ENCODE data around the gene HSD11B2. TPM values are rescaled to one million over a fixed set of nuclear protein-coding genes. Genes with fewer than 3 reads are reported as not detected.

HSD11B2 gene
- total RNA-seq, 2 experiments from 2014 or later, result 0.86 to 1.1 TPM

GRCh38 chr16:67398546-67399217, 32.2 kb upstream of the HSD11B2 start:
- no peaks in the 10 kb centered on the region for H3K36me3 Mint-ChIP-seq (ENCODE audit: low read depth)
- CTCF ChIA-PET, result interaction anchor here (0.7 to 3.1 kb wide), 12 partner anchors 27 to 175 kb away, joined by 3 to 19 read pairs (median 5); partner anchors contain the start of genes KCTD19 and LRRC36
- H3K27ac Mint-ChIP-seq, result no peak overlapping the region
- H3K9me3 Mint-ChIP-seq, result no peaks in the 10 kb centered on the region
- H3K27me3 Mint-ChIP-seq (ENCODE audit: low read depth), result peaks cover 20% of the 10 kb centered on the region
- H3K4me1 Mint-ChIP-seq (ENCODE audit: low read depth), result peaks cover 7% of the 10 kb centered on the region
- DNase-seq, result no peak
- H3K4me3 Mint-ChIP-seq, result no peak overlapping the region
- intact Hi-C loops (cut with micrococcal nuclease), result loop anchor here (1.0 to 10.0 kb wide), 4 partner anchors 49 to 244 kb away; partner anchors contain the start of genes B3GNT9, FBXL8, PLEKHG4 and TRADD

DNA sequence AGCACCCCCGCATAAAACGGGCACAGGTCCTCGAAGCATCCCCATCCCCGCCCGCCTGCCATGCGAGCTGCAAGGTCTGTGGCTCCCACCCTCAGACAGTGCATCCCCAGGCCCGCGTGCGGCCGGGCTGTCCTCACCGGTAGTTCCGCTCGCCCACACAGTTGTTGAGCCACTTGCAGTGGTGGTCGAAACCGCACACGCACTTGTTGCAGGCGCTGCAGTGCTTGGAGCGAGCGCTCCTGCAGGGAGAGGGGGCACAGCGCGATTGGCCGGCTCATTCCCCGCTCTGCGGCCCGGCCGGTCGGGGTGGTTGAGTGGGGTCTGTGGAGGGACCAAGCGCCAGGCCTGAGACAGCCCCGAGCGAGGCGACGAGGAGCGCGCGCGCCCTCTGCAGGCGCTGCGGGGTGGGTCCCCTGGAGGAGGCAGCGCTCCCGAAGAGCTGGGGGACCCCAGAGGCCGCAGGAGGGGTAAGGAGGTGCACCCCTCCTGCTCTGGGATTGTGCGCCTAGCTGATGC, 31.6 kb upstream of the HSD11B2 start:
- Mint-ChIP-seq H3K36me3 (ENCODE audit: low read depth) (no peaks in the 10 kb centered on the region), H3K27me3 (ENCODE audit: low read depth) (peaks cover 14% of the 10 kb centered on the region), H3K27ac (no peak overlapping the region), H3K4me3 (no peak overlapping the region), H3K4me1 (ENCODE audit: low read depth) (peaks cover 4% of the 10 kb centered on the region), H3K9me3 (no peaks in the 10 kb centered on the region)
- peak; percentile 59 for DNase-seq
- CTCF ChIA-PET, result interaction anchor here (0.5 to 3.1 kb wide), 34 partner anchors 9 to 176 kb away, joined by 3 to 19 read pairs (median 4); partner anchors contain the start of genes FHOD1, KCTD19, LRRC36 and TMEM208
- intact Hi-C loops (cut with micrococcal nuclease), result loop anchor here (1.0 to 10.0 kb wide), 4 partner anchors 50 to 244 kb away; partner anchors contain the start of genes B3GNT9, FBXL8, PLEKHG4 and TRADD

- Mint-ChIP-seq H3K36me3 (ENCODE audit: low read depth) (no peaks in the 10 kb centered on the region), H3K4me1 (ENCODE audit: low read depth) (peaks cover 3% of the 10 kb centered on the region), H3K9me3 (no peaks in the 10 kb centered on the region), H3K4me3 (no peak overlapping the region), H3K27me3 (ENCODE audit: low read depth) (peaks cover 10% of the 10 kb centered on the region), H3K27ac (no peak overlapping the region)
- CTCF ChIA-PET, result interaction anchor here (0.5 to 3.1 kb wide), 34 partner anchors 9 to 177 kb away, joined by 3 to 19 read pairs (median 4); partner anchors contain the start of genes FHOD1, KCTD19, LRRC36 and TMEM208
- no peak for DNase-seq
- intact Hi-C loops (cut with micrococcal nuclease), result loop anchor here (1.0 to 10.0 kb wide), 4 partner anchors 51 to 245 kb away; partner anchors contain the start of genes B3GNT9, FBXL8, PLEKHG4 and TRADD
These were observed 30.9 kb upstream of the HSD11B2 start for GRCh38 chr16:67399749-67400704.

DNA sequence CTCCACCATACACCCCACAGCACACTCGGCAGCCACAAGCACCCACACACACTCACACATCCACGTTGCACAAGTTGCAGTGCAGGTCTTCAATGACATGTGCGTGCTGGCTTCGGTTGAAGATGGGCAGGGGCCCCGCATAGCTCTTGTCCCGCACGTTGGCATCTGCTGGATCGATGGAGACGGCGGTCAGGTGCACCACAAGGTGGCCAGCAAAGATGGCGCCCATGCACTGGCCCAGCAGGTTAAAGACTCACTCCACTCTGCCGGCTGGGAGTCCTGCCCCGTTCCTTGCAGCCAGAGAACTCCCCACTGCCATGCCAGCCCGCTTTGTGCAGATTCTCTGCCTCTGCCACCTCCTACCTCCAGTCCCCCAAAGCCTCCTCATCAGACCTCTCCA, 30.0 kb upstream of the HSD11B2 start:
- intact Hi-C loops (cut with micrococcal nuclease), result no loop called here
- CTCF ChIA-PET, result interaction anchor here (0.7 to 3.1 kb wide), 4 partner anchors 36 to 119 kb away, joined by 3 to 16 read pairs (median 6); partner anchors contain the start of genes KCTD19 and LRRC36
- Mint-ChIP-seq H3K36me3 (ENCODE audit: low read depth) (no peaks in the 10 kb centered on the region), H3K9me3 (no peaks in the 10 kb centered on the region), H3K27me3 (ENCODE audit: low read depth) (peaks cover 2% of the 10 kb centered on the region), H3K27ac (no peak overlapping the region), H3K4me3 (no peak overlapping the region), H3K4me1 (ENCODE audit: low read depth) (no peaks in the 10 kb centered on the region)
- DNase-seq, result no peak

- Mint-ChIP-seq H3K9me3 (no peaks in the 10 kb centered on the region), H3K4me3 (no peak overlapping the region), H3K27ac (no peak overlapping the region), H3K4me1 (ENCODE audit: low read depth) (no peaks in the 10 kb centered on the region), H3K36me3 (ENCODE audit: low read depth) (no peaks in the 10 kb centered on the region), H3K27me3 (ENCODE audit: low read depth) (peaks cover 4% of the 10 kb centered on the region)
- CTCF ChIA-PET, result interaction anchor here (0.7 kb wide), 1 partner anchor 455 kb away, joined by 3 read pairs; no protein-coding TSS in a partner anchor
- intact Hi-C loops (cut with micrococcal nuclease), result no loop called here
- no peak for DNase-seq
These were observed 26.9 kb upstream of the HSD11B2 start for GRCh38 chr16:67403976-67404555.

DNA sequence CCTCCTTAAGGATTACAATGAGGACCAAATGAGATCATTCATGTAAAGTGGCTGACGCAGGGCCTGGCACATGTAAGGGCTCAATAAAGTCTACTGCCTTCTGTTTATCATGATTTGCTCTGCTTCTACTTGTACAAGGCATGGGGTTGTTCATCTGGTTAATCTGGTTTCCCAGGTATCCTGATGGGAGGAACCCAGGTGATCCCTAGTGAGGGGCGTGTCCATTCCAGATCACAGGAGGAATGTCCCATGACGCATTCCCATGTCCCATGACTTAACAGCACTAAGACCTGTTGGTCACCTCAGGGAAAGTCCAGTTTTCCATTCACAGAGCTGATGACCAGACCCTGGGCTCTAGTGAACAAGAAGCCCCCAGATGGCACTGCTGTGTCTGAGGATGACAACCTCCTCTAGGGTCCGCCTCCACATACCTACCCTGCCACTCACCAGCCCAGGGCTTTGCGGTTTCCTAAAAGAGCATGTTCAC, 26.1 kb upstream of the HSD11B2 start:
- H3K9me3 Mint-ChIP-seq, result no peaks in the 10 kb centered on the region
- H3K4me1 Mint-ChIP-seq (ENCODE audit: low read depth), result no peaks in the 10 kb centered on the region
- no peak overlapping the region for H3K4me3 Mint-ChIP-seq
- no peaks in the 10 kb centered on the region for H3K36me3 Mint-ChIP-seq (ENCODE audit: low read depth)
- peaks cover 4% of the 10 kb centered on the region for H3K27me3 Mint-ChIP-seq (ENCODE audit: low read depth)
- no peak for DNase-seq
- H3K27ac Mint-ChIP-seq, result no peak overlapping the region
- CTCF ChIA-PET, result no interaction called here
- intact Hi-C loops (cut with micrococcal nuclease), result no loop called here

GRCh38 chr16:67405336-67405735, 25.6 kb upstream of the HSD11B2 start:
- H3K27me3 Mint-ChIP-seq (ENCODE audit: low read depth), result peaks cover 4% of the 10 kb centered on the region
- no peaks in the 10 kb centered on the region for H3K4me1 Mint-ChIP-seq (ENCODE audit: low read depth)
- no peaks in the 10 kb centered on the region for H3K36me3 Mint-ChIP-seq (ENCODE audit: low read depth)
- intact Hi-C loops (cut with micrococcal nuclease), result no loop called here
- no peaks in the 10 kb centered on the region for H3K9me3 Mint-ChIP-seq
- CTCF ChIA-PET, result no interaction called here
- no peak for DNase-seq
- no peak overlapping the region for H3K4me3 Mint-ChIP-seq
- H3K27ac Mint-ChIP-seq, result no peak overlapping the region

GRCh38 chr16:67406111-67406971, 24.6 kb upstream of the HSD11B2 start:
- CTCF ChIA-PET, result interaction anchor here (1.0 to 1.4 kb wide), 3 partner anchors 13 to 128 kb away, joined by 3 to 5 read pairs (median 4); partner anchors contain the start of genes HSD11B2 and TPPP3
- Mint-ChIP-seq H3K9me3 (no peaks in the 10 kb centered on the region), H3K36me3 (ENCODE audit: low read depth) (no peaks in the 10 kb centered on the region), H3K4me1 (ENCODE audit: low read depth) (no peaks in the 10 kb centered on the region), H3K4me3 (no peak overlapping the region), H3K27me3 (ENCODE audit: low read depth) (peaks cover 4% of the 10 kb centered on the region), H3K27ac (no peak overlapping the region)
- DNase-seq, result no peak
- intact Hi-C loops (cut with micrococcal nuclease), result no loop called here

GRCh38 chr16:67407176-67407787, 23.6 kb upstream of the HSD11B2 start:
- DNase-seq, result no peak
- intact Hi-C loops (cut with micrococcal nuclease), result no loop called here
- no peaks in the 10 kb centered on the region for H3K36me3 Mint-ChIP-seq (ENCODE audit: low read depth)
- H3K27me3 Mint-ChIP-seq (ENCODE audit: low read depth), result peaks cover 6% of the 10 kb centered on the region
- H3K4me1 Mint-ChIP-seq (ENCODE audit: low read depth), result no peaks in the 10 kb centered on the region
- H3K9me3 Mint-ChIP-seq, result no peaks in the 10 kb centered on the region
- H3K27ac Mint-ChIP-seq, result no peak overlapping the region
- H3K4me3 Mint-ChIP-seq, result no peak overlapping the region
- CTCF ChIA-PET, result interaction anchor here (0.8 to 1.4 kb wide), 5 partner anchors 14 to 129 kb away, joined by 3 to 6 read pairs (median 4); partner anchors contain the start of genes HSD11B2 and TPPP3

DNA sequence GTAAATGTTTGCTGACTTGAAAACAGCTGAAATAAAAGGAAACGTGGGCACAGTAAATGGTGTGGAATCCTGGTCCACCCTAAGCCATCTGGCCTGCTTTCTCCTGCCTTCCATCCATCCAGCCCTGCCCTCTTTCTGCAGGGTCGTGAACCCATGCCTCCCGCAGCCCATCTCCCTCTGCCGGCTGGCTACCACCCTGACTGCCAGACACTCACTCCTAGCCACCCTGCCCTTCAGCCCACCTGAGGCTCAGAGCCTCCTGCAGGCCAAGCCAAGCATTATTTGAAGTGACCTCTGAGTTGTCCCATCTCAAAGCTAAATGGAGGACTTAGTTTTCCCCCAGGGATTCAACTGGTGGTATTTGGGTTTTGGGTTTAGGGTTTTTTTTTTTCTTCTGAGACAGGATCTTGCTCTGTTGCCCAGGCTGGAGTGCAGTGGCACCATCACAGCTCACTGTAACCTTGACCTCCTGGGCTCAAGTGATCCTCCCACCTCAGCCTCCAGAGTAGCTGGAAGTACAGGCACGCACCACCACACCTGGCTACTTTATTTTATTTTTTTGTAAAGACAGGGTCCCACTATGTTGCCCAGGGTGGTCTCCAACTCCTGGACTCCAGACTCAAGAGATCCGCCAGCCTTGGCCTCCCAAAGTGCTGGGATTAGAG, 23.0 kb upstream of the HSD11B2 start:
- Mint-ChIP-seq H3K27ac (no peak overlapping the region), H3K9me3 (no peaks in the 10 kb centered on the region), H3K36me3 (ENCODE audit: low read depth) (no peaks in the 10 kb centered on the region), H3K4me3 (no peak overlapping the region), H3K4me1 (ENCODE audit: low read depth) (no peaks in the 10 kb centered on the region), H3K27me3 (ENCODE audit: low read depth) (peaks cover 6% of the 10 kb centered on the region)
- CTCF ChIA-PET, result interaction anchor here (0.8 to 1.4 kb wide), 5 partner anchors 8 to 129 kb away, joined by 3 to 6 read pairs (median 4); partner anchors contain the start of gene TPPP3
- DNase-seq, result no peak
- intact Hi-C loops (cut with micrococcal nuclease), result no loop called here
